Measurements from ENCODE around the gene DPP8. TPM values are rescaled to one million over a fixed set of nuclear protein-coding genes. Genes with fewer than 3 reads are reported as not detected.

The DPP8 gene
- total and polyA plus RNA-seq, 2 donors (not counting 1 experiment from before 2014, with no cell fraction given) = 29.9 to 45.4 TPM

DNA sequence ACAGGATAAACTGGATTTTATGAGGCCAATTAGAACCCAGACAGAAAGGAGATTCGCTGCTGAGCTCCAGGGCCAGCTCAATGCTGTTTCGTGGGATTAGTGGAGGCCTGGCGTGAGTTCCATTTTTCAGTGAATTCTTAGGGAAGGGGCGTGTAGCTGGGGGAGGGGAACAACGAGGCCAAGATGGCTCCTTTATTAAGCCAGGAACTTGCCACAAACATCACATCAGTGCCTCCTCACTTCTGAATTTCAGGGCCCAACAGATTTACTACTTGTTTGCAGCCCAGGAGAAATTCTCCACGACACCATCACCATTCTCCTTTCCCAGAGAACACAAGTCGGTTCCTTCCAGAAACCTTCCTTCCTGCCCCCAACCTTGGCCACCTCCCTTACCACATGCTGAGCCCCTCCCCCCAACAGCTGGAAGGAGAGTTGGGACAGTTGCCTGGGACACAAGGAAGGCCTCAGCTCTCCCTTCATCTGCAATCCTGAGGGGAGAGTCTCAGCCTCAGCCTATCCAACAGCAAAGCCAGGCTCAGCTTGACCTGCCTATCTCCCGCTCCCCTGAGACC, 100.6 kb downstream of the DPP8 start:
- no peak for TF ChIP-seq CTCF (conservative IDR thresholded peaks at IDR 0.05 in 1 of 2, IDR thresholded peaks at IDR 0.05 in 1 of 2; ENCODE audit: low read depth in 1 of 2, low read length in 2 of 2)
- no peak for TF ChIP-seq EZH2 (IDR thresholded peaks at IDR 0.05; ENCODE audit: low read length, missing control alignments)
- peaks cover 3% of the 10 kb centered on the region for H3K4me1 ChIP-seq (ENCODE audit: control insufficient read depth, extremely low read depth, insufficient read depth, low read length)
- no peaks in the 10 kb centered on the region for H3K36me3 ChIP-seq (ENCODE audit: control insufficient read depth, insufficient read depth, low read length)
- H3K79me2 ChIP-seq (ENCODE audit: control insufficient read depth, insufficient read depth, low read length) = no peaks in the 10 kb centered on the region
- H3K9ac ChIP-seq (ENCODE audit: insufficient read depth, low read length) = no peak overlapping the region
- no peak overlapping the region for H3K27ac ChIP-seq (ENCODE audit: insufficient read depth, low read length)
- H3K27me3 ChIP-seq (ENCODE audit: control insufficient read depth, insufficient read depth, low read length) = peaks cover 7% of the 10 kb centered on the region
- no peaks in the 10 kb centered on the region for H4K20me1 ChIP-seq (ENCODE audit: control insufficient read depth, extremely low read depth, insufficient read depth, low read length)
- H3K9me3 ChIP-seq (ENCODE audit: control insufficient read depth, insufficient read depth, low read depth, low read length) = no peaks in the 10 kb centered on the region
- H3K4me3 ChIP-seq (replicated peaks in 1 of 4; ENCODE audit: control extremely low read depth in 1 of 4, insufficient read depth in 1 of 4, low read depth in 3 of 4, low read length in 4 of 4) = no peak overlapping the region
- no peak overlapping the region for H3K4me2 ChIP-seq (ENCODE audit: extremely low read depth, insufficient read depth, low read length)
- DNase-seq (ENCODE audit: low read depth in 2 of 2) = peak; percentile 52 to 56
- H2AFZ ChIP-seq (ENCODE audit: low read length) = no peak overlapping the region

GRCh38 chr15:65414841-65415621, 102.5 kb downstream of the DPP8 start:
- Histone ChIP-seq H3K4me1 (ENCODE audit: control insufficient read depth, extremely low read depth, insufficient read depth, low read length) (no peaks in the 10 kb centered on the region), H3K79me2 (ENCODE audit: control insufficient read depth, insufficient read depth, low read length) (no peaks in the 10 kb centered on the region), H3K4me2 (ENCODE audit: extremely low read depth, insufficient read depth, low read length) (no peak overlapping the region), H3K27ac (ENCODE audit: insufficient read depth, low read length) (no peak overlapping the region), H3K9me3 (ENCODE audit: control insufficient read depth, insufficient read depth, low read depth, low read length) (no peaks in the 10 kb centered on the region), H3K36me3 (ENCODE audit: control insufficient read depth, insufficient read depth, low read length) (no peaks in the 10 kb centered on the region), H3K27me3 (ENCODE audit: control insufficient read depth, insufficient read depth, low read length) (peaks cover 7% of the 10 kb centered on the region), H3K4me3 (replicated peaks in 1 of 4; ENCODE audit: control extremely low read depth in 1 of 4, insufficient read depth in 1 of 4, low read depth in 3 of 4, low read length in 4 of 4) (no peak overlapping the region), H4K20me1 (ENCODE audit: control insufficient read depth, extremely low read depth, insufficient read depth, low read length) (no peaks in the 10 kb centered on the region), H2AFZ (ENCODE audit: low read length) (no peak overlapping the region), H3K9ac (ENCODE audit: insufficient read depth, low read length) (no peak overlapping the region)
- TF ChIP-seq CTCF (conservative IDR thresholded peaks at IDR 0.05 in 1 of 2, IDR thresholded peaks at IDR 0.05 in 1 of 2; ENCODE audit: low read depth in 1 of 2, low read length in 2 of 2) = no peak
- no peak for TF ChIP-seq EZH2 (IDR thresholded peaks at IDR 0.05; ENCODE audit: low read length, missing control alignments)
- peak; percentile 50 to 69 for DNase-seq (ENCODE audit: low read depth in 2 of 2)

DNA sequence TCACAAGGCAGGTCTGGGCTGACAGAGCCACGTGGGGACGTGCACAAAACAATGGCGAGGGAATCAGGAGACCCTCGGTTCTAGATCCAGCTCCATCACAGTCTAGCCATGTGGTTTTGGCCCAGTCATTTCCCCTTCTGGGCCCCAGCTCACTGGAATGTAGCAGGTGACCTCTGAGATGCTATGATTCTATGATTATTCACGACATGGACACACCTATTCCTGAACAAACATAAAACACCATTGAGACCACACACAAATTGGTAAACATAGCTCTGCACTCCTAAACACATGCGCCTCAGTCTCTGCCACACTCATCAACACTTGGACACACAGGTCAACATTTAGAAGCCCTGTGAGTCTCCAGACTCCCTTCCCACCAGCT, 103.7 kb downstream of the DPP8 start:
- TF ChIP-seq CTCF (conservative IDR thresholded peaks at IDR 0.05 in 1 of 2, IDR thresholded peaks at IDR 0.05 in 1 of 2; ENCODE audit: low read depth in 1 of 2, low read length in 2 of 2) (no peak), EZH2 (IDR thresholded peaks at IDR 0.05; ENCODE audit: low read length, missing control alignments) (no peak)
- no peak for DNase-seq (ENCODE audit: low read depth in 2 of 2)
- H3K4me2 ChIP-seq (ENCODE audit: extremely low read depth, insufficient read depth, low read length) = no peak overlapping the region
- H3K27ac ChIP-seq (ENCODE audit: insufficient read depth, low read length) = no peak overlapping the region
- H3K27me3 ChIP-seq (ENCODE audit: control insufficient read depth, insufficient read depth, low read length) = peaks cover 7% of the 10 kb centered on the region
- H2AFZ ChIP-seq (ENCODE audit: low read length) = no peak overlapping the region
- no peak overlapping the region for H3K4me3 ChIP-seq (replicated peaks in 1 of 4; ENCODE audit: control extremely low read depth in 1 of 4, insufficient read depth in 1 of 4, low read depth in 3 of 4, low read length in 4 of 4)
- no peak overlapping the region for H3K9ac ChIP-seq (ENCODE audit: insufficient read depth, low read length)
- no peaks in the 10 kb centered on the region for H3K79me2 ChIP-seq (ENCODE audit: control insufficient read depth, insufficient read depth, low read length)
- no peaks in the 10 kb centered on the region for H3K36me3 ChIP-seq (ENCODE audit: control insufficient read depth, insufficient read depth, low read length)
- no peaks in the 10 kb centered on the region for H4K20me1 ChIP-seq (ENCODE audit: control insufficient read depth, extremely low read depth, insufficient read depth, low read length)
- peaks cover 3% of the 10 kb centered on the region for H3K4me1 ChIP-seq (ENCODE audit: control insufficient read depth, extremely low read depth, insufficient read depth, low read length)
- no peaks in the 10 kb centered on the region for H3K9me3 ChIP-seq (ENCODE audit: control insufficient read depth, insufficient read depth, low read depth, low read length)
